Muscle of back (tissue), 11 donors: ENCODE measurements around the gene MOB1A. TPM values are rescaled to one million over a fixed set of nuclear protein-coding genes. Genes with fewer than 3 reads are reported as not detected.

Experiments used
- DNase-seq, 3 donors: peaks; one replicate each; pipeline versions ENCODE4 v3.0.0 to v3.0.0-alpha.2; 2013
- polyA plus RNA-seq, 10 donors: library from polyadenylated mRNA; unstranded; fragments of 120-200 nt; gene quantifications; one replicate each; pipeline ENCODE4 v1.2.1, GENCODE V29; 2013; ENCODE audit not compliant: insufficient read length in 10 of 10

MOB1A gene
- polyA plus RNA-seq, 10 donors, result 43.1 to 63.8 (median 54.9) TPM

DNA sequence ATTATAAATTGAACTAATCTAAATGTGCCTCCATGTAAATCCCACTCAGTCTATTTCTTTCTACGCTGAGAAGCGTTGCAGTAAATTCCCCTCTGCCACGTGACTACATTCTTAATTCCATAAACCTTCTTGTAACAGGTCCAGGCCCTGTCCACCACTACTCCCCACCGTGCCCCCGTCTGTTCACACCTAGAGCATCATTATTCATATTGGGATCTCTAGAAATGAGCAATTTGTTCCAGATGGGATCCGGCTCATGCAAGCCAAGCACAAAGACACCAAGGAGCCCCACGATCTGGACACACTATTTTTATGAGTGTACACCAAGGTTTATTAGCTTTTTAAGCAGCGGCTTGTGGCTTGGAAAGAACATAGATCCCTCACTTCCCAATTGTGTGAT, 69.1 kb downstream of the MOB1A start:
- no peak for DNase-seq

DNA sequence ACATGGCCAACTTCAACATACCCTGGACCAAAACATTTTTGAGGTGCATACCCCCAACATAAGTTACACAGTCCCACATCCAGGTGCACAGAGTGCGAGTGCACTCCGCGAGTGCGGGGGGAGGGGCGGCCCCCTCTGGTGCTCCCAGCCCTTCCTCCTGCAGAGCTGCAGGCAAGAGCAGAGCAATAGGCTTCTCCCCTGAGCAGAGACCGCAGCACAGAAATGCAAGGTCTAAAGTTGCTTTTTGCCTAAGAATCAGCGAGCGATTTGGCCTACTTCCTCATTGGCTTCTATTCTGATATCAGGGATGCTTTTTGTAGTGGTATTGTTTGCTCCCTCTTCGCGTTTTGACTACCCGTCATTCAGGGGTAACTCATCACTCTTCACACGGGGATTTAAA, 71.6 kb downstream of the MOB1A start:
- DNase-seq, result no peak

DNA sequence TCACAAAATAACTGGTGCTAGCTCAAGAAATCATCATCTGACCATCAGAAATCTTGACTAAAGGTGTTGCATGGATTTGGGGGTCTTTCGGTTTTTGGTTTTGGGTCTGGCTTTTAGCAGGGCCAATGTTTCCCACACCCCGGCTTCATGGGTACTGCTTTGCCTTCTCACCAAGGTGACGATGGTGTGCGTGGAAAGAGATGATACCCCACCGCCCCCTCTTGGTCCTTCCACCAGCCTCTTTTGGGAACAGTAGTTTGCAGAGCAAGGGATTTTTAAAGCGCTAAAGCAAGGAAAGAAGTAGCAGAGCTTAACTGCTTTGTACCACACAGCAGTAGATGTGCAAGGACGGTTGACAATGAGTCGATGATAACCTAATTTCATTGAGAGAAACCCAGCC, 73.3 kb downstream of the MOB1A start:
- DNase-seq, result no peak

DNA sequence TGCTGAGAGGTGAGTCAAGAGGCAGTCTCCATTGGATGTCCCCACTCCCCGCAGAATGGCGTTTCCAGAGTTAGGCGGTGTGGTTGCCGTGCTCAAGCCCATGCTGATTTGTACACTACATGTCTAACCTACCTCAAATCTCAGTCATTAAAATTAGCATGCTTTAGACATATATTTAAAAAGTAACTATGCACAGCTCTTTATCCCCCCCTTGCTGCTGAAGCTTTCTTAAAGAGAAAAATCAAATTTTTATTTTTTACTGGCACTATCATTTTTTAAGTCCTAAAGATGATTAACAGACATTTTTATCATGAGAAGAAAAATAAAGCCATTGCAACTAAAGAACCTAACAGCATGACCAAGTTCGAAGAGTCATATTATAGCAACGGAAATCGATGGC, 73.8 kb downstream of the MOB1A start:
- DNase-seq, result peak in 1 of 3 donors; percentile 23

DNA sequence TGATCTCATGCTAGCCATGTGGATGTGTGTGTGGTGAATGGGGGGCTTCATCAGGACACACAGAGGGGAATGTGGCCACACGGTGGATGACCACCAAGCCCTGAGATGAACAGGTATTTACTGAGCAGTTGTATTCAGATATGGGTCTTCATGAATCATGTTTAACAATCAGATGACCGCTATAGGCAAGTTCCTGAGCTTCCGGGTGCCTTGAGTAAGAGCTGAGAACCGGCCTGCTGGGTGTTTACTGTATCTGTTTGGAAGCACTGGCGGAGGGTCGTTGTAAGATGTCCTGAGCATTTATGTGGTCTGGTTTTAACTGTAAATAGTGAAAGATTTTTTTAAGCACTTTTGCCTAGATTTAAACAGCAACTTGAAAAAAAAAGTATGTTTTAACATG, 74.9 kb downstream of the MOB1A start:
- DNase-seq, result no peak

Other genes starting within 250 kb of the MOB1A start
- gene TET3, start 194.0 kb downstream of the MOB1A start, polyA plus RNA-seq, result 10 to 100 TPM in 2 of 10 donors, 1 to 10 TPM in 8; 6.6 to 12.9 (median 8.7) TPM
- gene BOLA3, start 31.0 kb downstream of the MOB1A start, polyA plus RNA-seq, result 10 to 100 TPM; 21.8 to 31.5 (median 26.5) TPM
- 10 to 100 TPM; 25.3 to 36.8 (median 31.3) TPM for gene MTHFD2, start 19.7 kb upstream of the MOB1A start, polyA plus RNA-seq
- gene SLC4A5, start 164.5 kb upstream of the MOB1A start, polyA plus RNA-seq, result 1 to 10 TPM; 1.4 to 3.9 (median 2.2) TPM
- gene DCTN1, start 201.4 kb upstream of the MOB1A start, polyA plus RNA-seq, result 100 to 1,000 TPM in 4 of 10 donors, 10 to 100 TPM in 6; 84.0 to 108 (median 97.6) TPM
- gene C2orf81, start 242.7 kb upstream of the MOB1A start, polyA plus RNA-seq, result 1 to 10 TPM; 1.7 to 3.2 (median 2.4) TPM
- gene WDR54, start 242.9 kb upstream of the MOB1A start, polyA plus RNA-seq, result 10 to 100 TPM in 5 of 10 donors, 1 to 10 TPM in 5; 7.8 to 17.2 (median 9.9) TPM